IPS-20b (cell line): ENCODE measurements around the gene TMEM184C.

Experiments used
- H3K27ac ChIP-seq: one replicate; pipeline ENCODE4 v1.5.1; 2013; ENCODE audit warnings: low read length
- H3K27me3 ChIP-seq: 2 replicates; pipeline ENCODE4 v1.6.1; 2013; ENCODE audit warnings: mild to moderate bottlenecking, low read length, inconsistent platforms; ENCODE audit not compliant: insufficient read depth
- H3K36me3 ChIP-seq: 2 replicates; pipeline ENCODE4 v1.6.1; 2013; ENCODE audit warnings: low read depth, mild to moderate bottlenecking, inconsistent platforms, low read length, moderate library complexity; ENCODE audit not compliant: insufficient read depth
- H3K4me1 ChIP-seq: 2 replicates; pipeline ENCODE4 v1.6.1; 2013; ENCODE audit warnings: mild to moderate bottlenecking, control low read depth, inconsistent platforms, low read length, moderate library complexity; ENCODE audit not compliant: insufficient read depth
- H3K4me3 ChIP-seq: 2 replicates; pipeline ENCODE4 v1.5.1; 2013; ENCODE audit warnings: mild to moderate bottlenecking, low read length, inconsistent platforms
- H3K9ac ChIP-seq: 2 replicates; pipeline ENCODE4 v1.6.1; 2013; ENCODE audit warnings: low read depth, mild to moderate bottlenecking, inconsistent platforms, low read length, moderate library complexity
- H3K9me3 ChIP-seq: 2 replicates; pipeline ENCODE4 v1.6.1; 2013; ENCODE audit warnings: mild to moderate bottlenecking, low read depth, low read length, inconsistent platforms; ENCODE audit not compliant: insufficient read depth

The TMEM184C gene

DNA sequence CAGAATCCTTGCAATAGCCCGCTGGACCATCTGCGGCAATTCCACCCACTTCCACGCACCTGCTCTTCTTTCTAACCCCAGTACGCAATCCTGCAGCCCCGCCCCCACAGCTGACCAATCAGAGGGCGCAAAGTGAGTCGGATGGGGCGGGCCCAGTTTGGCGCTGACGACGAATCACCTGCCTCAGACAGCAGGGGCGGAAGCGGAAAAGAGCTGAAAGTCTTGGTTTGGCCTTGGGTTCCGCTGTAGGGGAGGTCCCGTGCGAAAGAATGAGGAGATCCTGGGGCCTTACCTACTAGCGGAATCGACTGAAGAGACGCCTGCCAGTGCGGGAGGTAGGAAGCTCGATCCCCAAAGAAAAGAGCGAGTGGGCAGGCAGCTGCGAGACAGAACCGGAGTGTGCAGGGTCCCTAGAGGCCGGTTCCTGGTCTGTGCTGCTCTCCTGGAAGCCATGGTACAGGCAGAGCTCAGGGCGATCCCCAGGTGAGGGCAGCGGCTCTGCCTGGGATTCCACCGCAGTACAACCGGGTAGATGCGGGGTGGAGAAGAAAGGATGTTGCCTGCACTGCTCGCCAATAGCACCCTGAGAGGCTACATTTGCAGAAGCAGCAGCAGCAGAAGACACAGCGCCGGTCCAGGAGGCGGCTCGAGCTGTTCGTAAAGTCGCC lies at the start of gene TMEM184C:
TMEM184C (plus strand) TSS at position 225 of the 668 bp plus-strand sequence. CDS start 560 bp downstream, outside the sequence.
- H3K27ac ChIP-seq: no peak within 1 kb of the TSS
- peak within 1 kb of the TSS; percentile 93 for H3K9ac ChIP-seq
- H3K4me1 ChIP-seq: peaks cover 10% of the 10 kb centered on the region; the same call in 1 of the 2 replicates
- peak within 1 kb of the TSS; percentile 95 for H3K4me3 ChIP-seq
- H3K27me3 ChIP-seq: no peaks in the 10 kb centered on the region
- no peaks in the 10 kb centered on the region for H3K9me3 ChIP-seq
- peaks cover 14% of the 10 kb centered on the region; the same call in 1 of the 2 replicates for H3K36me3 ChIP-seq

DNA sequence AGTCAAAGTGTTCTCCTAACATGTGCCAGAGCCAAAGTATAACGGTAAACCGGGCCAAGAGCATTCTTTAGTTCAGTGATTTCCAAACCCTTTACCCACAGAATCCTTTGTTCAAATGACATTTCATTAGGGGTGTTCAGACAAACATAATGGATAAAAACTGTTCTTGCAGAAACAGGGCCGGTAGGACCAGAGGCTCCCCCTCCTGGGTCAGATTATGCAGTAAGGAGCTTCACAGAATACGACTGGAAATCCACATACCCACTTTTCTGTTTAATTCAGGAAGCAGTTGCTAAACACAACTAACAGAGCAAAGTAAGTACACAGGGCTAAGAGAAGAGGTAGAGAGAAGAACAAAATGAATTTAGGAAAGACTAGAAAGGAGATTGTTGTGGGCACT lies 46.6 kb upstream of the TMEM184C start:
- no peak overlapping the region for H3K9ac ChIP-seq
- H3K9me3 ChIP-seq: no peaks in the 10 kb centered on the region
- H3K4me1 ChIP-seq: no peaks in the 10 kb centered on the region
- H3K36me3 ChIP-seq: no peaks in the 10 kb centered on the region
- no peak overlapping the region for H3K27ac ChIP-seq
- no peaks in the 10 kb centered on the region for H3K27me3 ChIP-seq
- H3K4me3 ChIP-seq: no peak overlapping the region

DNA sequence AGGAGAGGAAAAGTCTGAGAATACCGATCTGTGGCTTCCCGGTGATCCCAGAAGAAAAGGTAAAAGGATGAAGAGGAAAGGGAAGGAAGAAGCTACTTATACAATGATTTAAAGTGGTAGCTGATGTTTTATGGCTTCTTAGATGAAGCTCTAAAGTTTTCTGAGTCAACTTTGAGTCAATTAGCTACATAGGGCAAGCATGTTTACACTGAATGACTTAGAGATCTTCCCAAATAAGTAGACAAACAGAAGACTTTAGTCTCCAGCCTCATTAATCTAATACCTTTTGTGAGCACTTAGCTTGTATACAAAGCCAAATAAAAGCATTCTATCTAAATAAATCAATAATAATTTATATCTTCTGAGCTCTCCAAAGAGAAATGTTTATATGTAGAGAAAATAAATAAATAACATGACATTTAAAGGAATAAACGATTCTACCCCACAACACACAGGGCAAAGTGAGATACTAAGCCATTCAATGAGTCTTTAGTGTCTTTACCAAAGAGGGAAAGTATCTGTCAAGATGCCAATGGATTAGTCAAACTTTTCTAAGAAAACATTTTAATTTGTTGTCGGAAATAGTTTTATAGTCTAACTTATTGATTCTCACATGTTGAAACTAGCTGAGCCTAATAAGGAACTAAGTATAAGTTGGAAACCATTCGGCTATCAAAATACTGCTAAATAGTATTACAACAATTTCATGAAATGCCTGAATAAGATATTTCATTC lies 46.0 kb upstream of the TMEM184C start:
- no peaks in the 10 kb centered on the region for H3K36me3 ChIP-seq
- no peak overlapping the region for H3K4me3 ChIP-seq
- H3K27me3 ChIP-seq: no peaks in the 10 kb centered on the region
- no peak overlapping the region for H3K9ac ChIP-seq
- no peaks in the 10 kb centered on the region for H3K4me1 ChIP-seq
- no peaks in the 10 kb centered on the region for H3K9me3 ChIP-seq
- no peak overlapping the region for H3K27ac ChIP-seq

DNA sequence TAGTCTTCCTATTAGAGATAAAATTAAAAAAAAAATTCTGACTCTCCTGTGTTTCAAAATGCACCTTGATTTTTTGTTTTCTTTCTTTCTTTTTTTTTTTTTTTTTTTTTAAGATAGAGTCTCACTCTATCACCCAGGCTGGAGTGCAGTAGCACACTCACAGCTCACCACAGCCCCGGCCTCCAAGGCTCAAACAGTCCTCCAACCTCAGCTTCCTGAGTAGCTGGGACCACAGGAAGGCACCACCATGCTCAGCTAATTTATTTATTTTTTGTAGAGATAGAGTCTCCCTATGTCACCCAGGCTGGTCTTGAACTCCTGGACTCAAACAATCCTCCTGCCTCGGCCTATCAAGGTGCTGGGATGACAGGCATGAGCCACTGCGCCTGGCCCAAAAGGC lies 41.1 kb upstream of the TMEM184C start:
- no peaks in the 10 kb centered on the region for H3K36me3 ChIP-seq

DNA sequence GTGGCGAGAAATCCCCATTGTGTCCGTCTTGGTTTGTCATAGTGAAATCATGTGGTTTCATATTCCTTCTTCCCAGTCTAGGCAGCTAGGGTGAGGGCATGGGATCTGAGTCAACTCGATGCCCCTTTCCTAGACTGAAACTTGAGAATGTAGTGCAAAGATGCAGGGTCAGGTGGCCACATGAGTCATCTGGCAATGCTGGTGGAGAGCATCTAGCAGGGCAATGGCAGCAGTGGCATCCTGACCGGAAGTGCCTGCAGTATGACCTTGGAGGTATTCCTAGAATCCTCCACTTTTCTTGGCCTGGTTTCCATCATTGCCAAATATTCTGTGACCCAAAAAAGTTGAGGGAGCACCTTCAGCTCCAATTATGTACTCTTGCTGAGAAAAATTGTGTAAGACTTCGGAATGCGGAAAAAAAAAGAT lies 39.1 kb upstream of the TMEM184C start:
- Histone ChIP-seq H3K27ac (no peak overlapping the region), H3K36me3 (no peaks in the 10 kb centered on the region), H3K4me3 (no peak overlapping the region), H3K27me3 (no peaks in the 10 kb centered on the region), H3K9me3 (no peaks in the 10 kb centered on the region), H3K4me1 (no peaks in the 10 kb centered on the region), H3K9ac (no peak overlapping the region)

More for the DNA sequence above, 41.1 kb upstream of the TMEM184C start:
- no peak overlapping the region for H3K9ac ChIP-seq
- no peaks in the 10 kb centered on the region for H3K9me3 ChIP-seq
- no peak overlapping the region for H3K27ac ChIP-seq
- H3K4me3 ChIP-seq: no peak overlapping the region
- no peaks in the 10 kb centered on the region for H3K4me1 ChIP-seq
- H3K27me3 ChIP-seq: no peaks in the 10 kb centered on the region

DNA sequence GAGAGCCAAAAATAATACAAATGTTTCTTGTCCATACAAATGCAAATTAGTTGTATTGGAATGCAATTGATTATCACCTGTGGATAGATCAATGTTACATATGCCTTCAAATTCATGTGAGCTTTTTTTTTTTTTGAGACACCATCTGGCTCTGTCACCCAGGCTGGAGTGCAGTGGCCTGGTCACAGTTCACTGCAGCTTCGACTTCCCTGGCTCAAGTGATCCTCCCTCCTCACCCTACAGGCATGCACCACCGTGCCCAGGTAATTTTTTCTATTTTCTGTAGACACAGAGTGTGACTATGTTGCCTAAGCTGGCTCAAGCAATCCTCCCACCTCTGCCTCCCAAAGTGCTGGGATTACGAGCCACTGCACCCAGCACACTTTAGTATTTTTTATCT lies 38.6 kb upstream of the TMEM184C start:
- no peak overlapping the region for H3K27ac ChIP-seq
- no peaks in the 10 kb centered on the region for H3K36me3 ChIP-seq
- no peaks in the 10 kb centered on the region for H3K27me3 ChIP-seq
- no peak overlapping the region for H3K9ac ChIP-seq
- no peak overlapping the region for H3K4me3 ChIP-seq
- no peaks in the 10 kb centered on the region for H3K9me3 ChIP-seq
- H3K4me1 ChIP-seq: no peaks in the 10 kb centered on the region

DNA sequence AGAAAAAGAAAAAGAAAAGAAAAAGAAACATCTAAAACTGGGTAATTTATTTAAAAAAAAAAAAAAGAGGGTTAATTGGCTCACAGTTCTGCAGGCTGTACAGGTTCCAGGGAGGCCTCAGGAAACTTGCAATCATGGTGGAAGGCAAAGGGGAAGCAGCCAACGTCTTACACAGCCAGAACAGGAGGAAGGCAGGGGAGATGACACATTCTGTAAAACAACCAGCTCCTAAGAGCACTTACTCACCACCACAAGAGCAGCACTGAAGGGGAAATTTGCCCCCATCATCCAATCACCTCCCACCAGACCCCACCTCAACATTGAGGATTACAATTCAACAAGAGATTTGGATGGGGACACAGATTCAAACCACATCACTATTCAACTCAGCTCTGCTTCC lies 36.8 kb upstream of the TMEM184C start:
- H3K9me3 ChIP-seq: peaks cover 3% of the 10 kb centered on the region; the same call in 1 of the 2 replicates
- no peaks in the 10 kb centered on the region for H3K27me3 ChIP-seq
- H3K4me3 ChIP-seq: no peak overlapping the region
- H3K36me3 ChIP-seq: no peaks in the 10 kb centered on the region
- H3K4me1 ChIP-seq: no peaks in the 10 kb centered on the region
- no peak overlapping the region for H3K9ac ChIP-seq
- H3K27ac ChIP-seq: no peak overlapping the region

DNA sequence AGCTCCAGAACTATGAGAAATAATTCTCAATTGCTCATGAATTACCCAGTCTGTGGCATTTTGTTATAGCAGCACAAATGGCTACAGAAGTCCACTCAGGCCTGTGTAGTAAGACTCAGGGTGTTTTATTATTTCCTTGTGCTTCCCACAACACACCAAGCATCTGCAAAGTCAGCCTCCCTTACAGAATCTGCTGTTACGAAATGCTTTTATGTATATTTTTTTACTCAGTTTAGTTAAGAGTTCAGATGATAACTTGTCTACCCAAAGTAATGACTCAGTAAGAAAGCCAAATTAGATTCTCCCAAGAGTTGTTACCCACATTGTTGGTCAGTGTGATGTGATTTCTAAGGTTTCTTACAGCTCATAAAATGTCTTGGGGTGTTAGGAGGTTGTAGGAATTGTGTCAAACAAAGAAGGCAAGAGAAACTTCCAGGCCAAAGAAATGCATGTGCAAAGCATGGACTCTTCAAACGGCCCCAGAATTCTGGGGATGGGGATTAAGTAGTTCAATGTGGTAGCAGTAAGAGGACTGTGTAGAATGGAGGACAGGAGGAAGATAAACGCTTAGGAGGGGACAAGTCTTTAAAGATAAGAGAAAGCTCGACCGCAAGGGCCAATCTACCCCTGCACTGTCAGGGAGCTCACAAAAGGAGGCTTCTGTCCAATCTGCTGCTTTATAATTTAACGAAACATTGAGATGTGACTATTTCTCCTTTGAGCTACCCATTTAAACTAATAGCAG lies 35.4 kb upstream of the TMEM184C start:
- no peak overlapping the region for H3K4me3 ChIP-seq
- no peak overlapping the region for H3K27ac ChIP-seq
- H3K36me3 ChIP-seq: no peaks in the 10 kb centered on the region
- peaks cover 3% of the 10 kb centered on the region; the same call in 1 of the 2 replicates for H3K9me3 ChIP-seq
- H3K9ac ChIP-seq: no peak overlapping the region
- H3K4me1 ChIP-seq: no peaks in the 10 kb centered on the region
- H3K27me3 ChIP-seq: no peaks in the 10 kb centered on the region

DNA sequence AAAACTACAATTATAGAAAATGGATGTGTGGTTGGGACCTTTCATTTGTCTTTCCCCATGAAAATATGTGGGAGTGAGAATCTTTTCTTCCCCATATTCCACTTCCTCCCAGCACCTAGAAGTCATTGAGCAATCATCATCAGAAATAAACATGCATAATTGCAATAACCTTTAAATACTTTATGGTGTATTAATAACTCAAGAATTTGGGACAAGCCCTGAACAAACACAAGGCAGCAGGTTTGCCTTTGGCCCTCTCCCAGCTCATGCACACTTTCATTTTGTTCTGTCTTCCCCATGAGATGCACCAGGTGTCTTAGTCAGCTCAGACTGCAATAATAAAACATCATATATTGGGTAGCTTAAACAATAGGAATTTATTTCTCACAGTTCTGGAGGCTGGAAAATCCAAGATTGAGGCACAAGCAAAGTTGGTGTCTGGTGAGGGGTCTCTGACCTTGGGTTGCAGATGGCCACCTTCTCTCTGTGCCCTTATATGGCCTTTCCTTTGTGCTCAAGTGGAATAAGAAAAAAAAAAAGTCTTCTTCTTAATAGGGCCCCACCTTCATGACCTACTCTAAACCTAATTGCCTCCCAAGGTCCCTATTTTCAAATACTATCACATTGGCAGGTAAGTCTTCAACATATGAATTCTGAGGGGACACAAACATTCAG lies 34.7 kb upstream of the TMEM184C start:
- Histone ChIP-seq H3K27ac (no peak overlapping the region), H3K36me3 (no peaks in the 10 kb centered on the region), H3K9ac (no peak overlapping the region), H3K4me3 (no peak overlapping the region), H3K27me3 (no peaks in the 10 kb centered on the region), H3K9me3 (peaks cover 3% of the 10 kb centered on the region; the same call in 1 of the 2 replicates), H3K4me1 (no peaks in the 10 kb centered on the region)

DNA sequence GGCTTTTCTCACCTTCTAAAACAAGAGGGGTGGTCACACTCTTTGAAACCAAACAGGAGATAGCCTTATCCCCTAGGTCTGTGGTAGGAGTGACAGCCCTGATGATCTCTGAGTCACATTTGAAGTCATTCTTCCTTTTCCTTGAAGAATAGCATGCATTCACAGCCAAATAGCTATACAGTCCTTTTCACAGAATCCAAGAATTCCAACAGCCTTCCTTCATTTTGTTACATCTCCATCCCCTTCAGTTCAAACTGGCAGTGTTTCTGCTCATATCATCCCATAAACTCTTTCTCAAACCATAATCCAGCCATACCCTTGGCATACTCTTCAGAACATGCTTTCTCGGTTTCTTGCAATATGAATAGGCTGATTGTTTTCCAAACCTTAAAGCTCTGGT lies 33.3 kb upstream of the TMEM184C start:
- H3K9me3 ChIP-seq: peaks cover 3% of the 10 kb centered on the region; the same call in 1 of the 2 replicates
- no peak overlapping the region for H3K27ac ChIP-seq
- H3K36me3 ChIP-seq: no peaks in the 10 kb centered on the region
- no peak overlapping the region for H3K9ac ChIP-seq
- no peak overlapping the region for H3K4me3 ChIP-seq
- no peaks in the 10 kb centered on the region for H3K4me1 ChIP-seq
- H3K27me3 ChIP-seq: no peaks in the 10 kb centered on the region

DNA sequence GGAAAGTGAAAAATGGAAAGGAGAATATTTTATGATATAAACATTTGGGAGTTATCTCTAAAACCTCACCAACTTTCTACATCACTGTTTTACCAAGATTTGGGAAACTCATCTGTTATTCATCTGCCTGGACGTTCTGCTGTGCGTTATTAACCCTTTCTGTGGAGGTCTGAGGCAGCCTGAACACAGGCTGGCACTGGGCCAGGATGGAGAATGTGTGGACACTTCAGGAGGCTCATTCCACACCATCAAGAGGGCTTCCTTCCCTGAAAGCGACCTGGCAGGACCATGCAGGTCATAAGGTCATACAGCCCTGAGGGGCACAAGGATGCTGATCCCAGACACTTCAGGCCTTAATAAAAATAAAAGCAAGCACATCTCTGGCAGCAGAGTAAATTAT lies 31.2 kb upstream of the TMEM184C start:
- Histone ChIP-seq H3K27me3 (no peaks in the 10 kb centered on the region), H3K9ac (no peak overlapping the region), H3K9me3 (peaks cover 3% of the 10 kb centered on the region; the same call in 1 of the 2 replicates), H3K27ac (no peak overlapping the region), H3K4me3 (no peak overlapping the region), H3K36me3 (no peaks in the 10 kb centered on the region), H3K4me1 (no peaks in the 10 kb centered on the region)
